WTC11 (cell line): ENCODE data around the gene SDHAF1.

Experiments
- FOXK1 ChIP-seq: sonication (generic); formaldehyde crosslinking; IDR thresholded peaks from 2 replicates; pipeline ENCODE4 v1.8.0; 2022; ENCODE audit warnings: mild to moderate bottlenecking, moderate library complexity, missing genetic modification reagents
- KAT7 ChIP-seq: sonication (generic); formaldehyde crosslinking; IDR thresholded peaks from 2 replicates; pipeline ENCODE4 v1.8.1; 2023; ENCODE audit warnings: missing genetic modification reagents, mild to moderate bottlenecking, borderline replicate concordance
- ZBTB21 ChIP-seq: sonication (generic); formaldehyde crosslinking; IDR thresholded peaks from 2 replicates; pipeline ENCODE4 v1.8.1; 2023; ENCODE audit warnings: mild to moderate bottlenecking, missing genetic modification reagents, borderline replicate concordance
- TF ChIP-seq, protein P1 (sequence below): fragments of 200-600 bp; IDR thresholded peaks from 2 replicates; pipeline ENCODE4 v1.8.0; 2022; ENCODE audit warnings: antibody characterized with exemption
- TF ChIP-seq, protein P2 (sequence below): sonication (generic); formaldehyde crosslinking; IDR thresholded peaks from 2 replicates; pipeline ENCODE4 v1.8.0; 2022; ENCODE audit warnings: mild to moderate bottlenecking, missing genetic modification reagents

DNA sequence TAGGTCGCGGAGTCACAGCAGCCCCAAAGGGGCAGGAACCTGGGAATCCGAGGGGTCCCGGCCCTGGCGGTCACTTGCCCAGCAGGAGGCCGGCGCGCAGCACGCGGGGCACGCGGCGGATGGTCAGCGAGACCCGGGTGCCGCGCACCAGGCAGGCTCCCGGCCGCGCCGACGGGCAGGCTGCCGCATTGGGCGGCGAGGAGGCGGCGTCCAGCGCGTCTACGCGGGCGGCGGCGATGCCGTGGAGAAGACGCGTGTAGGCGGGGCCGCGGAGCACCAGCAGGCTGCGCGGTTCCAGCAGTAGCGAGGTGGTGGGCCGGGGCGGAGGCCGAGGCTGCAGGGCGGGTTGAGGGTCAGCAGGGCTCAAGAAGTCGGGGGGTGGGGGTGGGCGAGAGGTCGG, 14.2 kb downstream of the SDHAF1 start:
- TF ChIP-seq, protein P1, sequence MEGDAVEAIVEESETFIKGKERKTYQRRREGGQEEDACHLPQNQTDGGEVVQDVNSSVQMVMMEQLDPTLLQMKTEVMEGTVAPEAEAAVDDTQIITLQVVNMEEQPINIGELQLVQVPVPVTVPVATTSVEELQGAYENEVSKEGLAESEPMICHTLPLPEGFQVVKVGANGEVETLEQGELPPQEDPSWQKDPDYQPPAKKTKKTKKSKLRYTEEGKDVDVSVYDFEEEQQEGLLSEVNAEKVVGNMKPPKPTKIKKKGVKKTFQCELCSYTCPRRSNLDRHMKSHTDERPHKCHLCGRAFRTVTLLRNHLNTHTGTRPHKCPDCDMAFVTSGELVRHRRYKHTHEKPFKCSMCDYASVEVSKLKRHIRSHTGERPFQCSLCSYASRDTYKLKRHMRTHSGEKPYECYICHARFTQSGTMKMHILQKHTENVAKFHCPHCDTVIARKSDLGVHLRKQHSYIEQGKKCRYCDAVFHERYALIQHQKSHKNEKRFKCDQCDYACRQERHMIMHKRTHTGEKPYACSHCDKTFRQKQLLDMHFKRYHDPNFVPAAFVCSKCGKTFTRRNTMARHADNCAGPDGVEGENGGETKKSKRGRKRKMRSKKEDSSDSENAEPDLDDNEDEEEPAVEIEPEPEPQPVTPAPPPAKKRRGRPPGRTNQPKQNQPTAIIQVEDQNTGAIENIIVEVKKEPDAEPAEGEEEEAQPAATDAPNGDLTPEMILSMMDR: no peak
- TF ChIP-seq FOXK1 (CRISPR knock-in tag) (peak; percentile 55), KAT7 (CRISPR knock-in tag) (no peak), ZBTB21 (no peak)
- TF ChIP-seq, protein P2, sequence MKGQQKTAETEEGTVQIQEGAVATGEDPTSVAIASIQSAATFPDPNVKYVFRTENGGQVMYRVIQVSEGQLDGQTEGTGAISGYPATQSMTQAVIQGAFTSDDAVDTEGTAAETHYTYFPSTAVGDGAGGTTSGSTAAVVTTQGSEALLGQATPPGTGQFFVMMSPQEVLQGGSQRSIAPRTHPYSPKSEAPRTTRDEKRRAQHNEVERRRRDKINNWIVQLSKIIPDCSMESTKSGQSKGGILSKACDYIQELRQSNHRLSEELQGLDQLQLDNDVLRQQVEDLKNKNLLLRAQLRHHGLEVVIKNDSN (CRISPR knock-in tag): no peak
